ENCODE data around the gene ZNF14.
"Not testable (repeated sequence)": the region's sequence is repeated elsewhere in the genome, so short reads cannot be mapped to it uniquely, and the experiment has no call there.

ZNF14 gene

GRCh38 chr19:19746286-19747213, 13.6 kb upstream of the ZNF14 start:
- no peak for DNase-seq

DNA sequence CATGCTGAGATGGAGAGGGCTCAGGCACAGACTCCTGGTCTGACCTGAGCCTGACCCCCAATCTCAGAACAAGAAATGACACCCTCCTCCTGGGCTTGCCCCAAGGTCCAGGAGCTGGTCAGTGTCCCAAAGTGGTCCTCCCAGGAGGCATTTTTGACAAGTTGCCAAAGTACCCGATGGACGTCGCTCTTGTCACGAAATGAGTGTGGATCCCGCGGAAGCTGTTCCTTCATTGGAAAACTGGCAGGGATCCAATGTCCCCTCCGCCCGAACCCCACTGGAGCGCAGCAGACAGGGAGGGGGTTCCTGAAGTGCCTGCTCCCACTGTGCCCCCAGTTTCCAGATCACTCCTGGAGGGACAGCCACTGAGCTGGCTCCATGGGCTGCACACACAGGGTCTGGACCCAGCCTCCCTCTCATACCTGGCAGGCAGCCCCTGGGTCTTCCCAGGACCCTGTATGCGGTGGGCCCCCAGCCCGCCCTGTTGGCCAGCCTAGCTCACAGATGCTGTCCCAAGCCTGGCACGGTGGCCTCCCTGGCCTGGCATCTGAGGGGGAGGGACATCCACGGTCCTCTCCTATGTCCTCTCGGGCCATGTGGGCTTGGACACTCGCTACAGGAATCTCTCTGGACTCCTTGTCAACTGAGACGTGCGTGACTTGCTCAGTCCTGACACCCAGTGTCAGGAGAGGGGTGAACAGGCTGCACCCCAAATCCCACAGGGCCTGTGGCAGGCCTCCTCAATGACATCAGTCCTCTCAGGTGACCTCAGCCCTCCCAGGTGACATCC, 12.8 kb upstream of the ZNF14 start:
- DNase-seq = no peak

- no peak for DNase-seq
Observed at GRCh38 chr19:19744641-19745040, 11.7 kb upstream of the ZNF14 start.

- not testable (repeated sequence) for DNase-seq
Observed at GRCh38 chr19:19743921-19744320, 11.0 kb upstream of the ZNF14 start.

GRCh38 chr19:19743176-19743575, 10.3 kb upstream of the ZNF14 start:
- no peak for DNase-seq

GRCh38 chr19:19742773-19743172, 9.9 kb upstream of the ZNF14 start:
- DNase-seq = no peak

DNA sequence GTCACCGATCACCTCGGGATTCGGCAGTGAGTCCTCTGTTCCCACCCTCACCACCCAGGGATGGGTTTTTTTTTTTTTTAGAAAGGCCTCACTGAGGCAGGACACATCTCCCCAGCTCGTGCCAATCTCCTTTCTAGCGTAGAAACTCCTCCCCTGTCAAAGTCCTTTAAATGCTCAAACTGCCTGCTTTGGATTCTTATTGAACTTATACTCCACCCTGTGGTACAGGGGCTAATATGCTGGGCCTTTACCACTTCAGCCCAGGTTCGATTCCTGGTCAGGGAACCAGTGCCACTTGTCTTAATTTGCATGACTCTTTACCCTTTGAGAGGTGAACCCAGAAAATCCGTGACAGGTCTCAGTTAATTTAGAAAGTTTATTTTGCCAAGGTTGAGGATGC, 8.3 kb upstream of the ZNF14 start:
- no peak for DNase-seq

DNA sequence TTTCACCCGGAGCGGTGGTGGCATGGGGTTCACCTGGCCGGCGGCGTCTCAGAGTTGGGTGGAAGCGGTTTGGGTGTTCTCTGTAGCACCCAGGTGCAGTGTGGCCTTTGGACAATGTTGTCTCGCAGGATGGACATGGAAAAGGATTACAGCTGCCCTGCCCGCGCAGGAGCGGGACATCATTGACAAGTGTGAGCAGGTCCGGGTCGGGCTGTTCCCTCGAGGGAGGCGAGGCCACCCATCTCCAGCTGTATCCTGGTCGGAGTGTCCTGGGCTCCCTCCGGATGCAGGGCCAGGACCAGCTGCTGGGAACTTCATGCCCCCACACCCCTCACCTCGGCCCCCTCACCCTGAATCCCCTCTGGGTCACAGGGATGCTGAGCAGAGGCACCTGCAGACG, 7.8 kb upstream of the ZNF14 start:
- no peak for DNase-seq

DNA sequence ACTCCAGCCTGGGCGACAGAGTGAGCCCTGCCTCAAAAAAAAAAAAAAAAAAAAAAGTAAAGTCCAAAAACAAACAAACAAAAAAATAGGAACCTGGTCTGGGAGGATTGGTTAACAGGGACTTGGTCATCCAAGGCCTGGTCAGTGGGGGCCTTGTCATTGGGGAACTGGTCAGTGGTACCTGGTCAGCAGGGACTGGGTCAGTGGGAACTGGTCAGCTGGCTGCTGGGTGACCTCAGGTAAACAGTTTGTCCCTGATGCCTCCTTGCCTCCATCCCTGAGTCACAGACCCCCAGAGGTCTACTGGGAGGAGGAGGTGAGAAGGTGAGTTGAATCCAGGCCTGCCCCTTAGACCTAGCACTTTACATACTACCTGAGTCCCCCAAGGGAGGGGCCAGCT, 5.7 kb upstream of the ZNF14 start:
- no peak for DNase-seq

DNA sequence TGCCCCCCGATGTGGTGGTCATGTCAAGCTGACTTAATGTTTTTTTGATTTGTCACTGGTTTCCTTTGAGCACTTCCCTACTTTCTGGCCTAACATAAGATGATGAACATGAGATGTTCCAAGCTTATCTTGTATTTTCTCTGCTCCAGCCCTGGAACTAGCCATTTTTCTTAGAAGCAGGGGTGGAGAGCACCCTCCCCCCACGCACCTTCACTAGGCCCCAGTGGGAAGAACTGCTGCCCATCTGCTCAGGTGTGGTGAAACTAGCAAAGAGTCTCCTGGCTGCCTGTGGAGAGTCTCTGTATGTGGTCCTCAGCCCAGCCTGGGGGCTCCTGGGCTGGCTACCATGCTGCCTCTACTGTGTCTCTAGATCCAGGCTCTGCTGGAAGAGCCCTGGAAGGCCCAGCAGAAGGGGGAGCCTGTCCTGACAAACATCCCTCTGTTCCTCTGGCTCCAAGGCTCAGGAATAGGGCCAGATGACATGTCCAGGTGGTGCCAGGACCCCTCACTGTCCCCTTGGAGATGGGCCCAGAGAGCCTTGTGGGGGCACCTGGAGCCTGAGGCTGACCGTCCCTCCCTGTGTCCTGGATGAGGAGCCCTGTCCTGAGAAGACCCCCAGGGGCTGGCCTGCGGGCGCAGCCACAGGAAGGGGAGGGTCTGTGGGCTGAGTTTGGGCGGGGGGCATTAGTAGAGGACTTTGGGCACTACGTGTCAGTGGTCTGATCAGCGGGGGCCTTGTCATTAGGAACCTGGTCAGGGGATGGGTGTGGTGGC, 4.8 kb upstream of the ZNF14 start:
- DNase-seq = no peak

DNA sequence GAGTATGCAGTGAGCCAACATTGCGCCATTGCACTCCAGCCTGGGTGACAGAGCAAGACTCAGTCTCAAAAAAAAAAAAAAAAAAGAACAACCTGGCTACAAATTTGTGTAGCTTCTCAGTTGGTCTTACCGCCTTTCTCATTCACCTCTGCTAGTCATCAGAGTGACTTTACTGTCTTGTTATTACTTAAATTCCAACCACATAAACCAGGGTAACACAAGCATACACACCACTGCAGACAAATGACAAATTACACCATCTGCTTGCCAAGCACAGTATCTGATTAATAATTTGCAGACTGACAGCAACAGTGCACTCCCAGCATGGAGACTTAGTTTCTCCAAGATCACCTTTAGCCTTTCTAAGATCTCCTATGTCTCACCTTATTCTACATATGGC, 11.0 kb downstream of the ZNF14 start:
- DNase-seq = no peak

DNA sequence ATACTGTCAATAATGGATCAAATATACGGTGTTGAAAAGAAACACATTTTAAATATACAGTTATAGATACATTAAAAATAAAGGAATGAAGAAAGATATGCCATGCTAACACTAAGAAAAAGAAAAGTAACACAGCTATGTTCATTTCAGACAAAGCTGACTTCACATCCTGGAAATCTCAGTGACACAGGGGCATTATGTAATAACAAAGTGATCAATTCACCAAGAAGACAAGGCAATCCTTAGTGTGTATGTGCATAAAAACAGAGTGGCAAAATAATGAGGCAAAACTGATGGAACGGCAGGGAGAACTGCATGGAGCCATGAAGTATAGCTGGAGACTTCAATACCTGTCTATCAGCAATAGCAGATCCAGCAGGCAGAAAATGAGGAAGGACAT, 13.1 kb downstream of the ZNF14 start:
- DNase-seq = peak in 1 of 5 experiments; percentile 18

DNA sequence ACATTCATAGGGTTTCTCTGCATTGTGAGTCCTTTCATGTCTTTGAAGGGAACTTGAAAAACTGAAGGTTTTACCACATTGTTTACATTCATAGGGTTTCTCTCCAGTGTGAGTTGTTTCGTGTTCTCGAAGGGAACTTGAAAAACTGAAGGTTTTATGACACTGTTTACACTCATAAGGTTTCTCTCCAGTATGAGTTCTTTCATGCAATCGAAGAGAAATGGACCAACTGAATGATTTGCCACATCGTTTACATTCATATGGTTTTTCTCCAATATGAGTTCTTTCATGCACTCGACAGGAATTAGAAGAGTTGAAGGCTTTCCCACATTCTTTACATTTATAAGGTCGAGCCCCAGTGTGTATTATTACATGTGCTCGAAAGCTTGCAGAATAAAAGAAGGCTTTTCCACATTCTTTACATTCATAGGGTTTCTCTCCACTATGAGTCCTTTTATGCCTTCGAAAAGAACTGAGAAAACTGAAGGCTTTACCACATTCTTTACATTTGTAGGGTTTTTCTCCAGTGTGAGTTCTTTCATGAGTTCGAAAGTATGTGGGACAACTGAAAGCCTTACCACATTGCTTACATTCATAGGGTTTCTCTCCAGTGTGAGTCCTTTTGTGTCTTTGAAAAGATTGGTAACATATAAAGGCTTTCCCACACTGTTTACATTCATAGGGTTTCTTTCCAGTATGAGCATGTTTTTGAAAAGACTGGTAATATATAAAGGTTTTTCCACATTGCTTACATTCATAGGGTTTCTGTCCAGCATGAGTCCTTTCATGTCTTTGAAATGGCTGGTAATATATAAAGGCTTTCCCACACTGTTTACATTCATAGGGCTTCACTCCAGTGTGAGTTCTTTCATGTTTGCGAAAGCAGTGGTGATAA, 20.7 kb downstream of the ZNF14 start:
- no peak for DNase-seq

DNA sequence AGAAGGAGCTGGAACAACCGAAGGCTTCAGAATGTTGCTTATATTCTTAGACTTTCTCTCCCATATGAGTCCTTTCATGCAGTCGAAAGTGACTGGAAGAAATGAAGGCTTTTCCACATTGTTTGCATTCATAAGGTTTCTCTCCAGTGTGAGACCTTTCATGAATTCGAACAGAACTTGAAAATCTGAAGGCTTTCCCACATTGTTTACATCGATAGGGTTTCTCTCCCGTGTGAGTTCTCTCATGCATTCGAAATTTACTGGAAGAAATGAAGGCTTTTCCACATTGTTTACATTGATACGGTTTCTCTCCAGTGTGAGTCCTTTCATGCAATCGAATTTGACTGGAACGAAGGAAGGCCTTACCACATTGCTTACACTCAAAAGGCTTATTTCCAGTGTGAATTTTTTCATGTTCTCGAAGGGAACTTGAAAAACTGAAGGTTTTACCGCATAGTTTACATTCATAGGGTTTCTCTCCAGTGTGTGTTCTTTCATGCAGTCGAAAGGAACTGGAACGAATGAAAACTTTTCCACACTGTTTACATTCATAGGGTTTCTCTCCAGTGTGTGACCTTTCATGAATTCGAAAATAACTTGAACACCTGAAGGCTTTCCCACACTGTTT, 21.5 kb downstream of the ZNF14 start:
- DNase-seq = no peak

DNA sequence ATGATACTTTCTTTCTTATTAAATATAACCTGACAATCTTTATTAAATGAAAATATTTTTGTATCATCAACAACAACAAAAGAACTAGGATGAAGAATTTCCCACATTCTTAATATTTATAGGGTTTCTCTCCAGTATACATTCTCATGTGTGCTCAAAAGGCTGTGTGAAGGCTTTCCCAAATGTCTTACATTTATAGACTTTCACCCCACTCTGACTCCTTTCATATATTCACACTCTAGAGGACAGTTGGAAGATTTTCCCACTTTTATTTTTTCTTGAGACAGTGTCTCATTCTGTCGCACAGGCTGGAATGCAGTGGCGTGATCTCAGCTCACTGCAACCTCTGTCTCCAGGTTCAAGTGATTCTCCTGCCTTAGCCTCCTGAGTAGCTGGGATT, 22.4 kb downstream of the ZNF14 start:
- no peak for DNase-seq

DNA sequence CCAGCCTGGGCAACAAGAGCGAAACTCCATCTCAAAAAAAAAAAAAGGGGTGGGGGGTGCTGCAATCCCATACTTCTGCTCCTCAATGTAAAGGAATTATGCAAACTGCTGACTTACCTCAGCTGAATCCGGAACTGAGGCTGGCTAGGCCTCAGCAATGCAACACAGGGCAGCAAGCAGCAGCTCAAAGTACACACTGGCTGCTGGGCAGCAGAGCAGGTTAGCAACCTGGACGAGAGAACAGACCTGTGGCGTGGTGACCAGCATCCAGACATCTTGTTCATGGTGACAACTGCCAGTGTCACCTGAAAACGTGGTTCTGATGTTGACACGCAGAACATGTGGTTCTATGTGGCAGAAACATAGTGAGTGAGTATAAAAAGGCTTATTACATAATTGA, 28.1 kb downstream of the ZNF14 start:
- DNase-seq = no peak

GRCh38 chr19:19700493-19700892, 32.4 kb downstream of the ZNF14 start:
- DNase-seq = not testable (repeated sequence)

- DNase-seq = no peak
Observed at GRCh38 chr19:19697589-19697988, 35.3 kb downstream of the ZNF14 start.

DNA sequence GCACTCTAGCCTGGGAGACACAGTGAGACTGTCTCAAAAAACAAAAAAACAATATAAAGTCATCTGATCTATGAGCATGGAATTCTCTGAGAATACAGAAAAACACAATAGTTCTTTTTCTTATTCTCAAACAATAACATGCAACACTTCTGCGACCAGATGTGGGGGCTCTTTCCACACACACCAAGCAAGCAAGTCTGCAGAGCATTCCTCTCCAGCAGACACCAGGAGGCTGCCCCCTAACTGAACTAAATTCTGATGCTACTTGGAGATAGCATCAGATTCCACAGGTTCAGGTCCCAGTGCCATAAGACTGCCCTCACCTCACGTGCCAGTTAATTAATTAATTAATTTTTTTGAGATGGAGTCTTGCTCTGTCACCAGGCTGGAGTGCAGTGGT, 36.5 kb downstream of the ZNF14 start:
- no peak for DNase-seq

DNA sequence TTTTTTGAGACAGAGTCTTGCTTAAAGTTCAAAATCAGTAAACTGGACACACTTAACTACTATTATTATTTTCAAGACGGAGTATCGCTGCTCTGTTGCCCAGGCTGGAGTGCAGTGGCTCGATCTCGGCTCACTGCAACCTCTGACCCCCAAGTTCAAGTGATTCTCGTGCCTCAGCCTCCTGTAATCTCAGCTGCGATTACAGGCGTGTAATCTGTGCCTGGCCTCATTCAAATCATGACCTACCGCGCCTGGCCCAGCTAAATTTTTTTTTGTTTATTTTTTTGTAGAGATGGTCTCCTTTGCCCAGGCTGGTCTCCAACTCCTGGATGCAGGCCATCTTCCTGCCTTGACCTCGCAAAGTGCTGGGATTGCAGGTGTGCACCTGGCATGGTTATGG, 41.2 kb downstream of the ZNF14 start:
- no peak for DNase-seq

- DNase-seq = peak in 1 of 5 experiments; percentile 31
Observed at GRCh38 chr19:19689023-19689422, 43.9 kb downstream of the ZNF14 start.

GRCh38 chr19:19687090-19687489, 45.8 kb downstream of the ZNF14 start:
- DNase-seq = peak in 1 of 5 experiments; percentile 44
